ENCODE measurements around the gene CDKL5. TPM values are rescaled to one million over a fixed set of nuclear protein-coding genes. Genes with fewer than 3 reads are reported as not detected.

Gene CDKL5
- total RNA-seq, 1 experiment from 2014 or later = 0.87 TPM

DNA sequence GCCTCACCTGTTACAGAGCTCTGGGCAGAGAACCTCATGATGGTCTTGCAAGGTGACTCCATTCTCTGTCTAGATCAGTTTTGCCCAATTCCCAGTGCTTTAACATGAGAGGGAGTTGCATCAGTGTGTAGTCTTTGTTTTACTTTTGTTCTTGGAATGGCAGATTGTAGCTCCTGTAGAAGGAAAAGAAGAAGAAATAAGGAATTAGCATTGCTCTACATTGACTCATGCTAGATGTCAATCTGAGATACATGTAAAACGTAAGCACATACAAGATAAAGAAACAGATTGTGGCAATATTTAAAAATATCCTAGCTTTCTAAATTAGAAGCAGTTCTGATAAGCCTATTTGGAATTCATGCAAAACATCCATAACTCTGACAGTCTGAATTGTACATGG, 266.0 kb downstream of the CDKL5 start:
- no peak for DNase-seq (ENCODE audit: low read depth)

DNA sequence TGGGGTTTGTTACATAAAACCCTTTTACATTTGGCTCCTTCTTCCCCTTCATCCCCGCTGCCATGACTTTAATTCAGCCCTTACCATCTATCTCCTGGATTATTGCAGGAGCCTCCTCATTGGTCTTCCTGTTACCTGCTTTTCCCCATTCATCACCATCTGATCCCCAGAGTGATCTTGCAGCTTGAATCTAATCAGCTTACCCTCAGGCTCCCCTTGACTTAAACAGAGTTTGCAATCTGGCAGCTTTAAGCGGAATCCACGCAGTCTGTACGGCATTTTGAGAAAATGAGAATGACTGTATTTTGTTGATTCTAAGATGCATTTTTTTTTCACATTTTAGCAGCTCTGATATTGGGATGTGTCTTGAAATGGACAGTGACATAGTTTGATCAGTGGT, 267.1 kb downstream of the CDKL5 start:
- DNase-seq (ENCODE audit: low read depth) = no peak

DNA sequence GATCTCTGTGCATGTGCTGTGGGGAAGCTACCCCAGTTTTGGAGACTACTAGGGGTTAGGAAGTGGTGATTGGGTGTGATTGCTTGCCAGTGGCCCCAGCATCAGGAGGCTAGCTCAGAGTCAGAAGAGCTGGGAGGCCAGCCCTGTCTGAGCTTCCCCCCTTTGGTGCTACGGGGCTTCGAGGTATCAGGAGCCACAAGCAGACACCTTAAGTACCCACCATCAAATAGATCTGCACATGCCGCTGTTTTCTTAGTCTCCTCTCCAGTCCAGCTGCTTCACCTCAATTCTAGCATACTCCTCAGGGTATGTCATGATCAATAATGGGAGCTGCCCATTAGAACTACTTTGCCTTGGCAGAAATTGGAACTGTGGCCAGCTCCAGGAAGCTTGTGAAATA, 271.2 kb downstream of the CDKL5 start:
- DNase-seq (ENCODE audit: low read depth) = no peak

DNA sequence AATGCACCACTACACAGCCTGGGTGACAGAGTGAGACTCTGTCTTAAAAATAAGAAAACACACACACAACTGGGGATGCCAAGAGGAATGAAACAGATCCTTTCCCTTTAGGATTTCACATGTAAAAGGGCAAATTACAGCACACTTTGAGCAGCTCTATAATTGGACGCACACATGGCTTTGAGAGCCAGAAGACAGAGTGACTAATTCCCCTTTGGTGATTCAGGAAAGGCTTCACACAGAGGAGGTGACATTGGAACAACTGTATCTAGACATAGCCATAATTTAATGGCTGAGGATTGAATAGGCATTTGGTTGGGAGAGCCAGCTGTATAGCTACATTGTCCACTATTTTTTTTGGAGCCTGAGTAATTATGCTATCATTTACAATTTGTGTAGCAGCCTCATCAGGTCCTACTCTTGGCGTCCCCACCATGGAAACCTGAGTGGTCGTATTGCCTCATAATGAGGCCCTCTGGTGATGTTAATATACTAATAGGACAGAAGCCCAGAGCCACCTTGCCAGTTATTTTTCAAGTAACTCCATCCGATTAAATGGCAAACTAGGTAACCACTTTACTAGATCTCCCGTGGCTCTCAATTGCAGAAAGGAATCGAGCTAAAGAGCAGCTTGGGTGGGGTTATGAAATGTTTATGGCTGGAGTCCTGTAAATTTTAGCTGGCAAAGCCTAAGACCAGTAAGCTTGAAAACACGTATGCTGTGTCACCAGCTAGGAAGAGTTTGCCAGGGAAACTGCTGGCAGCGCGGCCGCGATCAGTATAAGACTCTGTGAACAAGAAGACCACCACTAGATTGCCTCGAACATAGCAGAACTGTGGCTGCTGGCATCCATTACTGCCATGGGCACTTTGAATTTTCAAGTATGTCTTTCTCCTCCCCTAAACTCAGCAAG, 273.6 kb downstream of the CDKL5 start:
- DNase-seq (ENCODE audit: low read depth) = no peak

DNA sequence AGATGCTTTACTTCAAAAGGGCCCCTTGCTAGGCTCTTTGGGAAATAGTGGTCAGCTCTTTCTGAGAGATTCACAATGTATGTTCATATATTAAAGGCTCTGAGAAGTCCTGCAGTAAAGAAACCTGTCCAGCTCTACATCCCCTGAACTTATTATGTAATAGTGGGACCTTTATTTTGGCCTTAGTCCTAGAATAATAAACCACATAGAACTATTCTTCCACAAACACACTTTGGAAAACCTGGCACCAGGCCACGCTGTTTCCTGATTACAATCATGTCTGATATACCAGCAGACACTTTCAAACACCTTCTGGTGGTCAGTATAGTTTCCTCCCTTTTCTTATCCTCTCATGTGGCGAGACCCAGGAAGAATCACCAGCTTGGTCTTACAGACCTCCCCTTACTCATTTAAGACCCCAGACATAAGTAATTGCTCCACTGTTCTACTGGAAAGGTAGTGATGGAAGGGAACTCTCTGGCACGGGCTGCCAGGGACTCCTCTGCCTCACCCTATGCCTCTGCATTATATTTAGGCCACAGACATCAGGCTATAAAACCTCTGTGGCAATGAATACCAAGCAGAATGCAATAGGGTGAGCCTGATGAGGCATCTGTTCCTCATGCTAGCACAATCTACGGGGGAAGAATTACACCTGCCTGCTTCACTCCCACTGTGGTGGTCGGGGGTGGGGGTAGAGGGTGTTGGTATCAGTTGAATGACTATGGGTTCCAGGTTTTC, 276.4 kb downstream of the CDKL5 start:
- peak; percentile 21 for DNase-seq (ENCODE audit: low read depth)

DNA sequence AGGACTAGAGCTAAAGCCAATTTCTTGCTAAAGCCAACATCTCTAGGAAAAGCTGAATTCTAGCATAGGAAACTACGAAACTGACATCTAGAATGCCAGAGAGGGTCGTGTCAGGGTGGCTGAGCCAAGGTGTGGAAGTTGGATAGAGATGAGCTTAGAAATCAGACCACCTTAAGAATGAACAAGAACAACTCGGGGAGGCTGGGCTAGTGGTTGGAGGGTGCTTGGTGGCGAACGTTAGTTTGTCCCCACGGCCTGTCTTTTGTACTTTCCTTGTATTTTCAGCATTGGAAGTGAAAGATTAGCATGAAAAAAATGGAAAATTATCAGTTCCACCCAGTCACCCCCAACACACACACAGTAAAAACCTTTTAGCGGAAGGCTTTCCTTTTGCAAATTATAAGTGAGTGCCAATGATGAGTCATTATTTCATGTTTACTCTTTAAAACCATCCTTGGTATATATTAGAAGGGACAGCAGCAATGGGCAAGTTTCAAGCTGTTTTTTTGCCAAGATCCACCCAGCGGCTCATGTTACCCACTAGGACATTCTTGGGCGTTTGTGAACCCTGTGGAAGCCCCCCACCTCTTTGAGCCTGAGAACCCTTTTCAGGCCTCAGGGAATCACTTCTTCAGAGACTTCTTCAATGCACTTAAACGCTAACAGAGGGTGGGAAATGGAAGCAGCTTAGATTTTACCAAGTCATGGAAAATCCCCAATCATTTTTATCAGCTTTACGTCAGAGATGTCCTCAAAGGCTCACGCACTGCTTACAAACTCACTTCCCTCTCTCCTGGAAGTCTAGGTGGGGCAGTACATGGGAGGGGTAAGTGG, 277.2 kb downstream of the CDKL5 start:
- DNase-seq (ENCODE audit: low read depth) = peak; percentile 48

Small RNAs within 50 kb of the gene (small RNA-seq; reads per million reads assigned to genes)
- gene RF00019 = not detected

Other genes with a start within 250 kb of the CDKL5 start
- not detected in 2 replicates for gene BEND2, start 204.7 kb upstream of the CDKL5 start, total RNA-seq (2014; rRNA removed; shearing (Covaris generic))
- gene SCML2, start 70.9 kb upstream of the CDKL5 start, total RNA-seq (2014; rRNA removed; shearing (Covaris generic)) = 5.9 TPM in 2 replicates
- not detected in 2 replicates for gene RS1, start 246.5 kb downstream of the CDKL5 start, total RNA-seq (2014; rRNA removed; shearing (Covaris generic))

Data from HT1080 (cell line).